Dedifferentiated amniotic fluid mesenchymal stem cell (primary cell): ENCODE data around the gene AKAP1.

Experiments used
- DNase-seq: peaks from one replicate; pipeline ENCODE4 v3.0.0-alpha.2; 2016; ENCODE audit errors: extremely low spot score

Gene AKAP1

GRCh38 chr17:57084802-57085447, at the start of gene AKAP1:
AKAP1 (plus strand) TSS chr17:57085246; CDS start chr17:57105465, 20,219 bp downstream.
- DNase-seq = peak; percentile 92

- DNase-seq = no peak
These were observed 49.0 kb upstream of the AKAP1 start for GRCh38 chr17:57035971-57036481.

GRCh38 chr17:57037411-57037810, 47.6 kb upstream of the AKAP1 start:
- no peak for DNase-seq

DNA sequence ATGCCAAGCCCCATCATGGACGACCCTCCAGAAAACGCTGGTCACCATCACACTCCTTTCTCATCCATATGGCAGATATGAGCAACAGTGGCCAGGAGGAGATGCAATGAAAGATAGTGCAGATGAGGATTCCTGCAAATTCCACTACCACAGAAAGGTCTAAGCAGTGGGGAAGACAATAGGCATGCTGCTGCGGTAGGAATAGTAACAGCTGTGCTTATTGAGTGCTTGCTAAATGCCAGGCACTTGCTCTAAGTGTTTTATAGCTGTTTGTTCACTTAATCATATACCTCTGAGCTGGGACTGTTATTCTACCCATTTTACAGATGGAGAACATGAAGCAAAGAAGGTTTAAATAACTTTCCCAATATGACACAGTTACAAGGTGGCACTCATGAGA, 46.6 kb upstream of the AKAP1 start:
- DNase-seq = no peak

GRCh38 chr17:57040571-57040970, 44.5 kb upstream of the AKAP1 start:
- no peak for DNase-seq

DNA sequence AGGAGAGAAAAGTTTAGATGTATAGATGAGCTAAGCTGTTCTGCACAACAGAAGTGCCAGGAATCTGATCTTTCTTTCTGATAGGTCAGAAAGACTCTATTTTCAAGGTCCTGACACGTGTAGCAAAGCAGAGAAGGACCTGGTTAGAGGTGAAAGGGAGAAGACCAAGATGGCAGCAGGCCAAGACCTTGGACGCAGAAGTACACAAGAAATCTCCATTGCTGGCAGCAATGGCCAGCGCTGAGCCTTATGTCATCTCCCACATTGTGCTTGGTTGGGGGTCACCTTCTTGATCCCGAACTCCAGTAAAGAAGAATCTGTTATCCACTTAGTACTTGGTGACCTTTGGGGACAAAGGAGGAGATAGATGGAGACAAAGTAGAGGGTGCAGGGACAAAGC, 41.8 kb upstream of the AKAP1 start:
- DNase-seq = no peak

GRCh38 chr17:57044976-57045867, 39.8 kb upstream of the AKAP1 start:
- DNase-seq = no peak

DNA sequence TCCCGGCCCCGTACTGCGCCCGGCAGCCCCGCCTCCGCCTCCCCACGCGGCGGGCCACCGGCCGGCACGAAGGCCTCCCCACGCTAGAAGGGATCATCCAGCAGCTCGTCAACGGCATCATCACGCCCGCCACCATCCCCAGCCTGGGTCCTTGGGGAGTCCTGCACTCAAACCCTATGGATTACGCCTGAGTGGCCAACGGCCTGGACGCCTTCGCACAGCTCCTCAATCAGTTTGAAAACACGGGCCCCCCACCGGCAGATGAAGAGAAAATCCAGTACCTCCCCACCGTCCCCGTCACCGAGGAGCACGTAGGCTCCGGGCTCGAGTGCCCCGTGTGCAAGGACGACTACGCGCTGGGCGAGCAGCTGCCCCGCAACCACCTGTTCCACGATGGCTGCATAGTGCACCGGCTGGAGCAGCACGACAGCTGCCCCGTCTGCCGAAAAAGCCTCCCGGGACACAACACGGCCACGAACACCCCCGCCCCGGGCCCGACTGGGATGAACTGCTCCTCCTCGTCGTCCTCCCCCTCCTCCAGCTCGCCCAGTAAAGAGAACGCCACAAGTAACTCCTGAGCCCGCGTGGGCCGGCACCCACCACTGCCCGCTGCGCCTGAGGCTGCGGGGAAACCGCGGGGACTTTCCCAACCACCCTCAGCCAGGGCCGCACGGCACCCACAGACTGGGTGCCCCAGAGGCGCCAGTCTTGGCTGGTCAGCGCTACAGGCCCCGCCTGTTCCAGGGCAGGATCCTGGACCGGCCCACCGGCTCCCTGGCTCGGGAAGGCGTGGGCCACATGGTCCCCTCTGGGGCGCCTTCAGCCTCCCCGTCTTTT, 39.0 kb upstream of the AKAP1 start:
- DNase-seq = no peak

GRCh38 chr17:57046749-57047148, 38.3 kb upstream of the AKAP1 start:
- DNase-seq = no peak

DNA sequence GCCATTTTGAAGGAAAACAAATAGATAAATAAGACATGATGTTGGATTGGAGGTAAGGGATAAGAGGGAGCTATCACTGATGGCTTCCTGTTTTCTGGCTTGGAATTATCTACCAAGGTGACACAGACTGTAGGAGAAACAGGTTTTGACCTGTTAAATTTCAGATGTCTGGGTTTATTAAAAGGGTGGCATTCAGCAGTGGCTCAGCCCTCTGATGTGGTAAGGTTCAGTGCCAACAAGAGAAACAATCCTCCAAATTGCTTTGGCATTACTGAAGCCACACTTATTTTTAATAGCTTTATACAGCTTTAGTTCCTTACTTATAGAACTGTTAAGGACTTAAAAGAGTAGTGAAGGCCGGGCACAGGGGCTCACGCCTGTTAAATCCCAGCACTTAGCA, 37.0 kb upstream of the AKAP1 start:
- DNase-seq = no peak

DNA sequence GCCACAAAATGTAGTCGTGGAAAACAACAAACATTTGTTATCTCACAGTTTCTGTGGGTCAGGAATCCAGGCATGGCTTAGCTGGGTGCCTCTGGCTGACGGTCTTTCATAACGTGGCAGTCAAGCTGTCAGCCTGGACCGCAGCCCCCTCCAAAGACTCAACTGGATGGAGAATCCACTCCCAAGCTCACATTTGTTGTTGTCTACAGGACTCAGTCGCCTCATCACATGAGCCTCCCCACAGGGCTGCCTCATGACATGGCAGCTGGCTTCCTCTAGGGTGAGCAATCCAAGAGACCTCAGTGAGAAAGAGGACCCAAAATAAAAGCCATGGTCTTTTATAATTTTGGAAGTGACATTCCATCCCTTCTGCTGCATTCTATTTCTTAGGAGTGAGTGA, 34.7 kb upstream of the AKAP1 start:
- no peak for DNase-seq

DNA sequence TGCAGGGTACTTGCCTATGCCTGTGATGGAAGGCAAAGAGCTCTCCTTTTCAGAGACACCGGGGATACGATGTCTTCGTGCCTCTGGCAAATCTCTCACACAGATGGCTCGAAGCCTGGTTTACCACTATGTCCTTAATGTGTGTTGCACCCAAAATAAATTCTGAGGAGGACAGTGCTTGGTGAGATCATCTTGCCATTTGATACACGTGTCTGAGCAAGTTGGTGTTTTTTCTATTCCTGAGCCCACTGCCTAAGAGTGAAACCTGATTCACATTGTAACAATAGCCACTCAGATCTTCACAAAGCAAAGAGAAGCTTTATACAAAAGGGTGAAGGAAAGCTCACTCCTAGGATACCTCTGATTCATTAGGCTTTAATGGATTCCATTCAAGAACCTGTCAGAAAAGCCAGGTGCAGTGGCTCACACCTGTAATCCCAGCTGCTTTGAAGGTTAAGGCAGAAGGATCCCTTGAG, 33.1 kb upstream of the AKAP1 start:
- DNase-seq = no peak

DNA sequence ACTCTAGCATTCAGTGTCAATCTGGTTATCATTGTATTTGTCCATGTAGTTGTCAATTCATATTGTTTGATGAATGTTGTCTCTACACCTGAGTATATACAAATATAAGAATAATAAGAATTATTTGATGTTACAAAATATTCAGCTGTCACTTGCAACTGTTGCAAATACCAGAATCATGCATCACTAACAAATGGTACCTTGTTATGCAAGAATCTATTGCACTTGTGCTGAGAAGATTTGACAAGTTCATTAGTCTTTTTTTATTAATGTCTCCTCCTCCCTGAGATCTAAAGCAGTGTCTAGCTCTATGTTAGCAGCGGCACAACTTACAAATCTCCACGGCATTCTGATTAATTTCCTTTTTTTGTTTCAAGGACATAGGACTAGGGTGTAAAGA, 22.2 kb upstream of the AKAP1 start:
- DNase-seq = no peak

- DNase-seq = no peak
These were observed 17.9 kb upstream of the AKAP1 start for GRCh38 chr17:57067162-57067561.

DNA sequence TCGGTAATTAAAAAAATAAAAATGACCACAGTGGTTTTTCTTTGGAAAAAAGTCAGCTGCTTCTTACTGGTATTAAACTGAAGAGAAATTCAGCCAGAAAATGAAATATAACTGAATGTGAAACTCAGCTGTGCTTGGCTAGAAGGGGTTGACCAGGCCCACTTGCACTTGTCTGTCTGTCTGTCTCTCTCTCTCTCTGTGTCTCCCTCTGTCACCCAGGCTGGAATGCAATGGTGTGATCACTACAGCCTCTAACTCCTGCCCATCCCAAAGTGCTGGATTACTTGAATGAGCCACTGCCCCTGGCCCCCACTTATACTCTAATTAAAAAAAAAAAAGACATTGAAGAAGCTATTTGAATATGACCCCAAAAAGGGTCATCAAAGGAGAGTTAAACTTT, 17.3 kb upstream of the AKAP1 start:
- no peak for DNase-seq

GRCh38 chr17:57068222-57068658, 16.8 kb upstream of the AKAP1 start:
- DNase-seq = no peak

DNA sequence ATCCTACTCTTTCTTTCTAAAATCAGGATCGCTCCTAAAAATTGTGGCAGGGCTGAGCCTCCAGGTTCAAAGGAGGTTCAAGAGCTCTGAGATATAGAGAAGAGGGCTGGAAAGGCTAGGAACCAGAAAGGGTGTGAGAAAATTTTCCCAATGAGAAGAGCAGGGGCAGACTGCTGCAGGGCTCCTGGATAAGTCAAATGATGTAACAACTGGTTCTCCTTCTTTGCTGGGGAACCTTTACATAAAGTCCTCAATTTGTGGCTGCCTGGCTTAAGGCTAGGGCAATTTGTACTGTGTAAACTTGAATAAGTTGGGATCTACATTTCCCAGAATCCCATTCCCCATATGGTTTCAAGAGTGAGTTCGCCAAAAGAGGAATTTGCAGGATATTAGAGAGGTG, 16.3 kb upstream of the AKAP1 start:
- DNase-seq = no peak

DNA sequence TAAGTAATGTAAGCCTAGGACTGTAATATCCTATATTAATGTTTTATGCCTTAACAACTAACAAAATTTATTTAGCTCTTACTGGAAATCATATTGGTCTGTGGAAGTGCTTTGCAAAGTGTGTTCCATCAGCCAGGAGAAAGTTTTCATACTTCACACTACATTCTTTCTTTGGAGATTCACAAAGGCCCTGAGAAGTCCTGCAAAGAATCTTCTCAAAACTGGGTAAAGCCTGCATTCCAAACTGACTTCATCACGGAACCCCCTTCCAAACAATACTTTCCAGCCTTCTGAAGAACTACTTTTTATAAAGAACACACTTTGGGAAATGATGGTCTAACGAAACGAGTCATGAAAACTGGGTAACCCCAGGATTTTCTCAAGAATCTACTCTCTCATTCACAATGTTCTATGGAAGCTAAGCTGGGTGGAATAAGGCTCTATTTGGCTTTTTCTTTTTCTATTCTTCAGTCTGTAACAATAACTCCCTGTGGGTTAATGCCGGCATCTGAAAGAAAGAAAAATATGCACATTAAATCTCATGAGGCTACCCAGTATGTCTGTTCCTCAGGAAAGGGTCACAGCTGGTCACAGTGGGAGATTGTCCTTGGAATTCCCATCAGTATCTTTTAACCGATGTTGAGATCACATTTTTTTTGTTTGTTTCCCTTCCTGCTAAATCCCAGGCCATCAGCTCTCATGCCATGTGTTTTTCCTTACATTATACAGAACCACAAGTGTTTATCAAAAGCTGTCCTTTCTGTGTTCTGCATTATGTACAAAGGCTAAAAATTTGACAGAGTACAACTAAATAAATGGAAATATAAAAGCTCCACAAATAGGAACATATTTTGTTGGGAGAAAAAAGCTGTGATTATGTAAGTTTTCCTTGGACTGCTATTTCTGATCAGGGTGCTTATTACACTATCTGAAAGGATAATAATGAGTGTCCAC, 12.8 kb upstream of the AKAP1 start:
- no peak for DNase-seq

DNA sequence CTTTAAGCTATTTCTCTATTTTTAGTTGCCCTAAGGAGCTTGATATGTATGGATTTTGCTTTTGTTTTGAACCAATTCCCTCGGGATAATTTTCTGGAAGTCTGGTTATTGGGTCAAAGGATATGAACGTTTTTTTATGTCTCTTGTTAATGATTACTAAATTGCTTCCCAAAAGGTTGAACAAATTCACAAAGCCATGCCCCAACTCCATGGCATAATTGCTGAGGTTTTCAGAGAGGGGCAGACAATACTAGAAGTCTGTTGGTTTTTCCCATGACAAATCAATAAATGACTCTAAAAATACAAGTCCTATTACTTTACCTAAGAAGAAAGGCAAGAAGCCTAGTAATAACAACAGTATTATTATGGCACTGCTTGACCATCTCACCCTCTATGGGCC, 11.4 kb upstream of the AKAP1 start:
- DNase-seq = no peak

DNA sequence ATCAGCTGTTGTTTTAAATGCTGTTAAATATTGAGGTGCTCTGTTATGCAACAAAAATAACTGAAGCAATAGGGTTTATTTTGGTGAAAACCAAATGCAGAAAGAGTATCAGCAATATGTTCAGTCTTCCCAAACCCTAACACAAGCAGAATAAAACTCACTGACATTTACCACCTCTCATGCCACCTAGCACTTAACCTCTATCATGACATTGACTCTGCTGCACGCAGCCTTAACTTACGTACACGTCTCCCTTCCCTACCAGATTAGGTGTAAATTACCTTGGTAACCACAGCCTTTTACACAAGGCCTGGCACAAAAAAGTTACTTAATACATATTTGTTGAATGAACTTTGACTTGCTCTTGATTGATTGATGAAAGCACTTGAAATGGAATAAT, 9.9 kb upstream of the AKAP1 start:
- DNase-seq = no peak

GRCh38 chr17:57075785-57076184, 9.3 kb upstream of the AKAP1 start:
- no peak for DNase-seq
